Mesendoderm (in vitro differentiated cells): ENCODE data around the gene PSMB2.
"Not testable (repeated sequence)": the region's sequence is repeated elsewhere in the genome, so short reads cannot be mapped to it uniquely, and the experiment has no call there.

Source experiments
- DNase-seq: peaks from one replicate; pipeline ENCODE4 v3.0.0; 2013
- H2AK5ac ChIP-seq: 2 replicates; pipeline ENCODE4 v1.6.1; 2013; ENCODE audit warnings: low read length, inconsistent platforms
- H2BK120ac ChIP-seq: 2 replicates; pipeline ENCODE4 v1.6.1; 2013; ENCODE audit warnings: low read depth, mild to moderate bottlenecking, low read length, moderate library complexity, mixed read lengths
- H2BK15ac ChIP-seq: replicated peaks from 2 replicates; pipeline ENCODE4 v1.6.1; 2013; ENCODE audit warnings: low read depth, mild to moderate bottlenecking, moderate library complexity
- H2BK5ac ChIP-seq: 2 replicates; pipeline ENCODE4 v1.6.1; 2013; ENCODE audit warnings: low read length, inconsistent platforms
- H3K18ac ChIP-seq: 2 replicates; pipeline ENCODE4 v1.6.1; 2013; ENCODE audit warnings: mild to moderate bottlenecking, low read length, mixed read lengths
- H3K23ac ChIP-seq: one replicate; pipeline ENCODE4 v1.6.1; 2013; ENCODE audit warnings: low read length
- H3K27ac ChIP-seq: 2 replicates; pipeline ENCODE4 v1.5.1; 2013; ENCODE audit warnings: low read depth, mild to moderate bottlenecking, inconsistent platforms, low read length, moderate library complexity
- H3K27me3 ChIP-seq: 2 replicates; pipeline ENCODE4 v1.6.1; 2013; ENCODE audit warnings: low read length, control low read depth, mild to moderate bottlenecking, inconsistent platforms; ENCODE audit not compliant: insufficient read depth, poor library complexity
- H3K36me3 ChIP-seq: 2 replicates; pipeline ENCODE4 v1.6.1; 2013; ENCODE audit warnings: low read length, inconsistent platforms; ENCODE audit not compliant: control insufficient read depth, insufficient read depth
- H3K4ac ChIP-seq: one replicate; pipeline ENCODE4 v1.6.1; 2013; ENCODE audit warnings: low read depth, mild to moderate bottlenecking, low read length, moderate library complexity
- H3K4me1 ChIP-seq: 2 replicates; pipeline ENCODE4 v1.6.1; 2013; ENCODE audit warnings: low read depth, low read length, inconsistent platforms; ENCODE audit not compliant: control insufficient read depth
- H3K4me2 ChIP-seq: 2 replicates; pipeline ENCODE4 v1.6.1; 2013; ENCODE audit warnings: low read length
- H3K4me3 ChIP-seq: 2 replicates; pipeline ENCODE4 v1.5.1; 2013; ENCODE audit warnings: mild to moderate bottlenecking, low read length
- H3K56ac ChIP-seq: one replicate; pipeline ENCODE4 v1.6.1; 2013; ENCODE audit warnings: low read length
- H3K79me1 ChIP-seq: 2 replicates; pipeline ENCODE4 v1.6.1; 2013; ENCODE audit warnings: low read length, inconsistent platforms
- H3K79me2 ChIP-seq: 2 replicates; pipeline ENCODE4 v1.6.1; 2013; ENCODE audit warnings: mild to moderate bottlenecking, low read length; ENCODE audit not compliant: control insufficient read depth, insufficient read depth
- H3K9ac ChIP-seq: 2 replicates; pipeline ENCODE4 v1.6.1; 2013; ENCODE audit warnings: low read length, inconsistent platforms
- H4K5ac ChIP-seq: one replicate; pipeline ENCODE4 v1.6.1; 2013; ENCODE audit warnings: low read length
- H4K8ac ChIP-seq: one replicate; pipeline ENCODE4 v1.6.1; 2013; ENCODE audit warnings: low read depth, mild to moderate bottlenecking, control low read depth, low read length, moderate library complexity
- WGBS: extraction: QIAGEN DNeasy Blood & Tissue Kit; methylation state at CpG from one replicate; pipeline ENCODE4 v1.1.7; 2013; ENCODE audit warnings: low lambda C conversion rate, missing lambda C conversion rate; ENCODE audit not compliant: insufficient coverage; ENCODE audit errors: extremely low coverage; 5-methylcytosine and 5-hydroxymethylcytosine counted together

Gene PSMB2

GRCh38 chr1:35585805-35586204 is 55.5 kb downstream of the PSMB2 start:
- not testable (repeated sequence) for H3K4me2 ChIP-seq, H3K79me1 ChIP-seq, H3K36me3 ChIP-seq, H3K4me3 ChIP-seq, H2AK5ac ChIP-seq, H3K18ac ChIP-seq, H2BK15ac ChIP-seq, H3K56ac ChIP-seq, H3K9ac ChIP-seq, H3K4ac ChIP-seq, H3K27ac ChIP-seq, DNase-seq, H4K8ac ChIP-seq, H2BK120ac ChIP-seq, H3K4me1 ChIP-seq, H2BK5ac ChIP-seq, H3K27me3 ChIP-seq, H3K79me2 ChIP-seq, H4K5ac ChIP-seq, H3K23ac ChIP-seq
- WGBS: no CpG with 5 or more reads among the region's 1 CpG

GRCh38 chr1:35585281-35585680 is 56.0 kb downstream of the PSMB2 start:
- no peaks in the 10 kb centered on the region for H3K36me3 ChIP-seq
- peaks cover 3% of the 10 kb centered on the region for H3K4me1 ChIP-seq
- no peaks in the 10 kb centered on the region for H3K79me2 ChIP-seq
- H4K5ac ChIP-seq: no peak overlapping the region
- H3K9ac ChIP-seq: no peak overlapping the region
- no peak overlapping the region for H3K4me2 ChIP-seq
- no peak overlapping the region for H3K4me3 ChIP-seq
- no peaks in the 10 kb centered on the region for H3K79me1 ChIP-seq
- H2BK5ac ChIP-seq: no peak overlapping the region
- H3K18ac ChIP-seq: no peak overlapping the region
- no peak overlapping the region for H4K8ac ChIP-seq
- no peak overlapping the region for H3K23ac ChIP-seq
- no peak overlapping the region for H2BK15ac ChIP-seq
- no peak overlapping the region for H2BK120ac ChIP-seq
- no CpG with 5 or more reads among the region's 3 CpGs for WGBS
- H3K27me3 ChIP-seq: no peaks in the 10 kb centered on the region
- no peak overlapping the region for H2AK5ac ChIP-seq
- no peak for DNase-seq
- H3K4ac ChIP-seq: no peak overlapping the region
- H3K56ac ChIP-seq: no peak overlapping the region
- no peak overlapping the region for H3K27ac ChIP-seq

GRCh38 chr1:35581621-35582020 is 59.7 kb downstream of the PSMB2 start:
- not testable (repeated sequence) for H2BK15ac ChIP-seq, DNase-seq, H2AK5ac ChIP-seq, H3K79me2 ChIP-seq, H3K27me3 ChIP-seq, H3K27ac ChIP-seq, H2BK120ac ChIP-seq, H4K8ac ChIP-seq, H3K79me1 ChIP-seq, H3K4ac ChIP-seq, H3K9ac ChIP-seq, H2BK5ac ChIP-seq, H4K5ac ChIP-seq, H3K18ac ChIP-seq, H3K4me3 ChIP-seq, H3K56ac ChIP-seq, H3K36me3 ChIP-seq, H3K23ac ChIP-seq, H3K4me1 ChIP-seq, H3K4me2 ChIP-seq
- no CpG with 5 or more reads among the region's 9 CpGs for WGBS

- no peak overlapping the region for H3K9ac ChIP-seq
- no peaks in the 10 kb centered on the region for H3K79me1 ChIP-seq
- H3K36me3 ChIP-seq: no peaks in the 10 kb centered on the region
- no peak overlapping the region for H2BK5ac ChIP-seq
- H3K4ac ChIP-seq: no peak overlapping the region
- H3K18ac ChIP-seq: no peak overlapping the region
- no peaks in the 10 kb centered on the region for H3K79me2 ChIP-seq
- no peak overlapping the region for H3K23ac ChIP-seq
- WGBS: no CpG with 5 or more reads among the region's 4 CpGs
- H2BK15ac ChIP-seq: no peak overlapping the region
- H2BK120ac ChIP-seq: no peak overlapping the region
- DNase-seq: no peak
- H2AK5ac ChIP-seq: no peak overlapping the region
- H3K56ac ChIP-seq: no peak overlapping the region
- H3K4me1 ChIP-seq: peaks cover 3% of the 10 kb centered on the region
- H3K4me3 ChIP-seq: no peak overlapping the region
- no peak overlapping the region for H4K5ac ChIP-seq
- H4K8ac ChIP-seq: no peak overlapping the region
- H3K27me3 ChIP-seq: peaks cover 8% of the 10 kb centered on the region
- H3K27ac ChIP-seq: no peak overlapping the region
- H3K4me2 ChIP-seq: no peak overlapping the region
Measured at GRCh38 chr1:35580949-35581388, 60.4 kb downstream of the PSMB2 start.

- no CpG with 5 or more reads among the region's 70 CpGs for WGBS
- H3K4me2 ChIP-seq: peak overlapping the region; percentile 85
- no peak overlapping the region for H3K4ac ChIP-seq
- no peaks in the 10 kb centered on the region for H3K36me3 ChIP-seq
- DNase-seq: peak; percentile 70
- H3K9ac ChIP-seq: peak overlapping the region; percentile 71
- H2BK15ac ChIP-seq: no peak overlapping the region
- no peak overlapping the region for H3K23ac ChIP-seq
- H2BK120ac ChIP-seq: no peak overlapping the region
- no peak overlapping the region for H2BK5ac ChIP-seq
- peaks cover 7% of the 10 kb centered on the region for H3K4me1 ChIP-seq
- no peak overlapping the region for H2AK5ac ChIP-seq
- peak overlapping the region; percentile 36 for H4K5ac ChIP-seq
- peaks cover 42% of the 10 kb centered on the region for H3K27me3 ChIP-seq
- peak overlapping the region; percentile 57 for H3K4me3 ChIP-seq
- peak overlapping the region; percentile 66 for H3K56ac ChIP-seq
- H3K27ac ChIP-seq: no peak overlapping the region
- H3K79me1 ChIP-seq: no peaks in the 10 kb centered on the region
- no peak overlapping the region for H3K18ac ChIP-seq
- H3K79me2 ChIP-seq: no peaks in the 10 kb centered on the region
- no peak overlapping the region for H4K8ac ChIP-seq
Measured at GRCh38 chr1:35577071-35577998, 64.0 kb downstream of the PSMB2 start.

GRCh38 chr1:35576766-35577070 is 64.6 kb downstream of the PSMB2 start:
- no CpG with 5 or more reads among the region's 37 CpGs for WGBS
- H3K4me1 ChIP-seq, H3K18ac ChIP-seq, H3K79me2 ChIP-seq, H4K8ac ChIP-seq, H3K79me1 ChIP-seq, H3K27ac ChIP-seq, DNase-seq, H2BK15ac ChIP-seq, H4K5ac ChIP-seq, H2AK5ac ChIP-seq, H3K23ac ChIP-seq, H3K4me3 ChIP-seq, H3K4ac ChIP-seq, H2BK120ac ChIP-seq, H2BK5ac ChIP-seq, H3K36me3 ChIP-seq: not testable (repeated sequence)
- H3K27me3 ChIP-seq: peaks cover 48% of the 10 kb centered on the region
- peak overlapping the region; percentile 5 for H3K56ac ChIP-seq
- peak overlapping the region; percentile 4 for H3K4me2 ChIP-seq
- peak overlapping the region; percentile 22 for H3K9ac ChIP-seq
